ENCODE measurements around the gene CDCA8. TPM values are rescaled to one million over a fixed set of nuclear protein-coding genes. Genes with fewer than 3 reads are reported as not detected.

The CDCA8 gene
- total RNA-seq, 1 donor = 14.2 TPM

DNA sequence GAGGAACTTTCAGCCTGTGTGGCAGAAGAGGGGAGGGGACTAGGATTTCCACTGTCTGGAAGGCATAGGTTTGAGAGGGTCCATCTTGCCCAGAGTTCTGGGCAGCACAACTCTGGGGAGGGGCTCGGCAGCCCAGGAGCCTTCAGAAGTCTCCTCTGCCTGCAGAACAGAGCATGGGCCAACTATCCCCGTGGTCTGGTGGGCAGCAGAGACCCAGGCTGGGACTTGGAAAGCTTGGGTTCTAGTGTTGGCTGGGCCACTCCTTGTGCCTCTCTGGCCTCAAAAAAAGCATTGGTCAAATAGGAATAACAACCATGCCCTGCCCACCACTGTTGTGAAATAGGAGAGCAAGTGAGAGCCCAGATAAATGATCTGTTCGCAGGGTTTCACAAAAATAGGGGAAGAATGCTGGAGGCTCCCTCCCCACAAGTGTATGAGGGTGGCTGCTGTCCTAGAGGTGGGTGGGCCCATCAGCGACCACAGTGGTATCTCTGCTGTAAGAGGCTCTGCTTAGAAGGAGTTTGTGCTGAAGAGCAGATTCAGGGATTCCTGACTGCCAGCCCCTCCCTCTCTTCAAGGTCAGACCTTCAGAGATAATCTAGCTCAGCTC, 63.7 kb downstream of the CDCA8 start:
- TF ChIP-seq, protein P1, sequence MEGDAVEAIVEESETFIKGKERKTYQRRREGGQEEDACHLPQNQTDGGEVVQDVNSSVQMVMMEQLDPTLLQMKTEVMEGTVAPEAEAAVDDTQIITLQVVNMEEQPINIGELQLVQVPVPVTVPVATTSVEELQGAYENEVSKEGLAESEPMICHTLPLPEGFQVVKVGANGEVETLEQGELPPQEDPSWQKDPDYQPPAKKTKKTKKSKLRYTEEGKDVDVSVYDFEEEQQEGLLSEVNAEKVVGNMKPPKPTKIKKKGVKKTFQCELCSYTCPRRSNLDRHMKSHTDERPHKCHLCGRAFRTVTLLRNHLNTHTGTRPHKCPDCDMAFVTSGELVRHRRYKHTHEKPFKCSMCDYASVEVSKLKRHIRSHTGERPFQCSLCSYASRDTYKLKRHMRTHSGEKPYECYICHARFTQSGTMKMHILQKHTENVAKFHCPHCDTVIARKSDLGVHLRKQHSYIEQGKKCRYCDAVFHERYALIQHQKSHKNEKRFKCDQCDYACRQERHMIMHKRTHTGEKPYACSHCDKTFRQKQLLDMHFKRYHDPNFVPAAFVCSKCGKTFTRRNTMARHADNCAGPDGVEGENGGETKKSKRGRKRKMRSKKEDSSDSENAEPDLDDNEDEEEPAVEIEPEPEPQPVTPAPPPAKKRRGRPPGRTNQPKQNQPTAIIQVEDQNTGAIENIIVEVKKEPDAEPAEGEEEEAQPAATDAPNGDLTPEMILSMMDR (IDR thresholded peaks at IDR 0.05; ENCODE audit: insufficient read depth, low read depth, low read length) = no peak

More for the DNA sequence above, 63.7 kb downstream of the CDCA8 start:
- H3K4me3 ChIP-seq (ENCODE audit: low read depth, low read length) = no peak overlapping the region
- no peak for DNase-seq (ENCODE audit: low read depth)

Small RNA genes lying within 50 kb of the gene (small RNA-seq; reads per million reads assigned to genes)
- gene RF00019 = not detected

Other genes with a start within 250 kb of the CDCA8 start
- gene ZC3H12A, start 217.9 kb upstream of the CDCA8 start, total RNA-seq = 21.6 and 38.9 TPM in 2 replicates
- 54.8 and 60.9 TPM in 2 replicates for gene MEAF6, start 177.8 kb upstream of the CDCA8 start, total RNA-seq
- 9.5 and 11.6 TPM in 2 replicates for gene SNIP1, start 138.2 kb upstream of the CDCA8 start, total RNA-seq
- gene DNALI1, start 135.6 kb upstream of the CDCA8 start, total RNA-seq = 7.1 and 7.3 TPM in 2 replicates
- 77.7 and 85.4 TPM in 2 replicates for gene GNL2, start 96.6 kb upstream of the CDCA8 start, total RNA-seq
- gene RSPO1, start 57.6 kb upstream of the CDCA8 start, total RNA-seq = not detected in 2 replicates
- gene EPHA10, start 72.6 kb downstream of the CDCA8 start, total RNA-seq = under 0.01 TPM in 1 of 2 replicates, not detected in the other
- 0.43 and 0.97 TPM in 2 replicates for gene MANEAL, start 101.3 kb downstream of the CDCA8 start, total RNA-seq
- 13.4 and 17.4 TPM in 2 replicates for gene C1orf122, start 115.3 kb downstream of the CDCA8 start, total RNA-seq
- 11.9 and 15.5 TPM in 2 replicates for gene YRDC, start 115.7 kb downstream of the CDCA8 start, total RNA-seq
- 3.2 and 5.6 TPM in 2 replicates for gene MTF1, start 167.1 kb downstream of the CDCA8 start, total RNA-seq